C4-2B (cell line): ENCODE results near the gene GPR157.
"Not testable (repeated sequence)": the region's sequence is repeated elsewhere in the genome, so short reads cannot be mapped to it uniquely, and the experiment has no call there.

Source experiments
- H3K27ac ChIP-seq: fragments of 450-650 bp; 2 replicates; pipeline ENCODE4 v1.5.1; 2017
- CTCF ChIP-seq: fragments of 450-650 bp; conservative IDR thresholded peaks from 2 replicates; pipeline ENCODE4 v1.5.1; 2017; ENCODE audit warnings: mild to moderate bottlenecking
- ZFX ChIP-seq: fragments of 450-650 bp; IDR thresholded peaks from 2 replicates; pipeline ENCODE4 v1.6.1; 2017

Gene GPR157

GRCh38 chr1:9165396-9165795 is 36.5 kb upstream of the GPR157 start:
- TF ChIP-seq CTCF, result no peak
- peak overlapping the region; percentile 71 for H3K27ac ChIP-seq

GRCh38 chr1:9164919-9165318 is 36.0 kb upstream of the GPR157 start:
- TF ChIP-seq CTCF (no peak), ZFX (no peak)
- peak overlapping the region; percentile 71 for H3K27ac ChIP-seq

GRCh38 chr1:9164532-9164900 is 35.6 kb upstream of the GPR157 start:
- peak overlapping the region; percentile 71 for H3K27ac ChIP-seq
- TF ChIP-seq ZFX (no peak), CTCF (no peak)

- H3K27ac ChIP-seq, result peak overlapping the region; percentile 71
- TF ChIP-seq CTCF (no peak), ZFX (no peak)
Observed at GRCh38 chr1:9161963-9162362, 33.1 kb upstream of the GPR157 start.

- TF ChIP-seq CTCF (no peak), ZFX (no peak)
- H3K27ac ChIP-seq, result peak overlapping the region; percentile 71
Observed at GRCh38 chr1:9161342-9161741, 32.4 kb upstream of the GPR157 start.

- no peak overlapping the region for H3K27ac ChIP-seq
- no peak for TF ChIP-seq ZFX
- no peak for TF ChIP-seq CTCF
Observed at GRCh38 chr1:9160079-9160717, 31.3 kb upstream of the GPR157 start.

- H3K27ac ChIP-seq, result no peak overlapping the region
- no peak for TF ChIP-seq ZFX
- TF ChIP-seq CTCF, result no peak
Observed at GRCh38 chr1:9155879-9156278, 27.0 kb upstream of the GPR157 start.

GRCh38 chr1:9155405-9155804 is 26.5 kb upstream of the GPR157 start:
- H3K27ac ChIP-seq, result not testable (repeated sequence)
